SK-N-SH treated with all-trans-retinoic acid at 6 μM for 48 hours (cell line): Measurements from ENCODE around the gene PRR13.

Experiments
- ATAC-seq: fragments of 200-7000 bp; cut with Tn5 transposase; 3 replicates; pipeline ENCODE4 v1.9.1; 2020; ENCODE audit warnings: mild to moderate bottlenecking, moderate library complexity
- CREB5 ChIP-seq: fragments of 250-450 bp; sonication (Bioruptor Pico); IDR thresholded peaks from 2 replicates; pipeline ENCODE4 v1.5.1; 2020; ENCODE audit warnings: low read depth, mild to moderate bottlenecking, moderate library complexity
- CSDC2 ChIP-seq: fragments of 250-450 bp; sonication (Bioruptor Pico); IDR thresholded peaks from 2 replicates; pipeline ENCODE4 v1.5.0; 2020; ENCODE audit warnings: mild to moderate bottlenecking, moderate library complexity
- CSRNP3 ChIP-seq: fragments of 250-450 bp; sonication (Bioruptor Pico); IDR thresholded peaks from 2 replicates; pipeline ENCODE4 v1.5.1; 2021; ENCODE audit warnings: mild to moderate bottlenecking, moderate library complexity
- ESRRG ChIP-seq: fragments of 250-450 bp; sonication (Bioruptor Pico); IDR thresholded peaks from 2 replicates; pipeline ENCODE4 v1.6.1; 2021; ENCODE audit warnings: mild to moderate bottlenecking
- GLIS3 ChIP-seq: fragments of 250-450 bp; sonication (Bioruptor Pico); IDR thresholded peaks from 2 replicates; pipeline ENCODE4 v1.5.0; 2020; ENCODE audit warnings: mild to moderate bottlenecking, moderate library complexity
- ISL1 ChIP-seq: fragments of 250-450 bp; sonication (Bioruptor Pico); IDR thresholded peaks from 2 replicates; pipeline ENCODE4 v2.1.2; 2022; ENCODE audit warnings: mild to moderate bottlenecking, moderate library complexity
- RARB ChIP-seq: fragments of 250-450 bp; sonication (Bioruptor Pico); IDR thresholded peaks from 2 replicates; pipeline ENCODE4 v1.8.0; 2021; ENCODE audit warnings: mild to moderate bottlenecking, moderate library complexity
- SNAI2 ChIP-seq: fragments of 250-450 bp; sonication (Bioruptor Pico); IDR thresholded peaks from 2 replicates; pipeline ENCODE4 v1.5.0; 2020; ENCODE audit warnings: mild to moderate bottlenecking, moderate library complexity
- TCF4 ChIP-seq: fragments of 250-450 bp; sonication (Bioruptor Pico); IDR thresholded peaks from 2 replicates; pipeline ENCODE4 v1.8.0; 2021; ENCODE audit warnings: mild to moderate bottlenecking, moderate library complexity, borderline replicate concordance
- TOX ChIP-seq: fragments of 250-450 bp; sonication (Bioruptor Pico); IDR thresholded peaks from 2 replicates; pipeline ENCODE4 v1.8.0; 2021; ENCODE audit warnings: mild to moderate bottlenecking, moderate library complexity, borderline replicate concordance
- TSHZ2 ChIP-seq: fragments of 250-450 bp; sonication (Bioruptor Pico); IDR thresholded peaks from 2 replicates; pipeline ENCODE4 v1.5.0; 2020; ENCODE audit warnings: mild to moderate bottlenecking, moderate library complexity
- ZC3H10 ChIP-seq: fragments of 250-450 bp; sonication (Bioruptor Pico); IDR thresholded peaks from 2 replicates; pipeline ENCODE4 v1.5.1; 2021; ENCODE audit warnings: mild to moderate bottlenecking, moderate library complexity
- ZFP30 ChIP-seq: fragments of 450-650 bp; formaldehyde crosslinking; IDR thresholded peaks from 2 replicates; pipeline ENCODE4 v1.5.0; 2022; ENCODE audit warnings: mild to moderate bottlenecking, moderate library complexity
- ZNF565 ChIP-seq: fragments of 450-650 bp; formaldehyde crosslinking; conservative IDR thresholded peaks from 2 replicates; pipeline ENCODE4 v1.5.0; 2020; ENCODE audit warnings: low read depth, mild to moderate bottlenecking, moderate library complexity
- ZNF70 ChIP-seq: fragments of 450-650 bp; formaldehyde crosslinking; IDR thresholded peaks from 2 replicates; pipeline ENCODE4 v1.5.0; 2020; ENCODE audit warnings: mild to moderate bottlenecking, moderate library complexity

The PRR13 gene

GRCh38 chr12:53492830-53493609 lies 51.5 kb downstream of the PRR13 start:
- ATAC-seq = peak; percentile 90
- TF ChIP-seq ZC3H10 (CRISPR knock-in tag) (no peak), ZNF70 (CRISPR knock-in tag) (no peak), CSDC2 (CRISPR knock-in tag) (no peak), CSRNP3 (CRISPR knock-in tag) (no peak)

GRCh38 chr12:53493610-53494391 lies 52.3 kb downstream of the PRR13 start:
- ATAC-seq = no peak; the same call in 2 of the 3 replicates
- TF ChIP-seq TSHZ2 (no peak), GLIS3 (no peak), ZC3H10 (CRISPR knock-in tag) (no peak), SNAI2 (CRISPR knock-in tag) (no peak), TOX (CRISPR knock-in tag) (no peak), ZFP30 (CRISPR knock-in tag) (no peak), ESRRG (no peak), CSDC2 (CRISPR knock-in tag) (no peak), CSRNP3 (CRISPR knock-in tag) (no peak), ZNF565 (no peak), ISL1 (no peak), CREB5 (CRISPR knock-in tag) (no peak), RARB (CRISPR knock-in tag) (no peak), TCF4 (CRISPR knock-in tag) (no peak)
